Sciatic nerve (tissue), 2 donors: ENCODE results near the gene CAV2. TPM values are rescaled to one million over a fixed set of nuclear protein-coding genes. Genes with fewer than 3 reads are reported as not detected.

Experiments used
- ATAC-seq: fragments of 200-7000 bp; cut with Tn5 transposase; one replicate; pipeline ENCODE4 v1.9.1; 2020; ENCODE audit warnings: mild to moderate bottlenecking, moderate library complexity
- DNase-seq: peaks from one replicate; pipeline ENCODE4 v3.0.0-alpha.2; 2020; ENCODE audit warnings: low spot score
- intact Hi-C: fragments of 100-400 bp; cut with DNase I; formaldehyde crosslinking; loops from one replicate; pipeline ENCODE4 v1.14.2; 2022
- total RNA-seq: library from RNA; stranded (reverse); fragmentation: NEBNext Ultra II Directional; extraction: Animal tissue kit (Norgen Biotek cat#: 25700); gene quantifications from one replicate; pipeline ENCODE4 v1.2.1, GENCODE V29; 2021
- donor health status: DM: no; HTN: no; CAD: no.
- donor health status: DM: no; HTN: no; CAD: no.

Gene CAV2
- total RNA-seq, 1 donor from 2014 or later = 139 TPM

GRCh38 chr7:116539879-116540278 lies 40.3 kb downstream of the CAV2 start:
- ATAC-seq = no peak

GRCh38 chr7:116540743-116541142 lies 41.2 kb downstream of the CAV2 start:
- intact Hi-C loops = no loop called here
- DNase-seq = no peak
- ATAC-seq = no peak

More at GRCh38 chr7:116539879-116540278, 40.3 kb downstream of the CAV2 start:
- intact Hi-C loops = no loop called here
- DNase-seq = no peak

GRCh38 chr7:116541951-116542350 lies 42.4 kb downstream of the CAV2 start:
- no peak for ATAC-seq
- intact Hi-C loops = no loop called here

GRCh38 chr7:116542618-116543017 lies 43.1 kb downstream of the CAV2 start:
- ATAC-seq (no peak), DNase-seq (no peak)
- intact Hi-C loops = no loop called here

More at GRCh38 chr7:116541951-116542350, 42.4 kb downstream of the CAV2 start:
- DNase-seq = no peak

- DNase-seq (no peak), ATAC-seq (no peak)
- intact Hi-C loops = no loop called here
These were observed 44.1 kb downstream of the CAV2 start for GRCh38 chr7:116543664-116544063.

- intact Hi-C loops = no loop called here
- DNase-seq = no peak
- no peak for ATAC-seq
These were observed 44.9 kb downstream of the CAV2 start for GRCh38 chr7:116544487-116544886.

- DNase-seq (no peak), ATAC-seq (no peak)
- intact Hi-C loops = no loop called here
These were observed 46.0 kb downstream of the CAV2 start for GRCh38 chr7:116545411-116545993.

- intact Hi-C loops = no loop called here
- DNase-seq (no peak), ATAC-seq (no peak)
These were observed 46.5 kb downstream of the CAV2 start for GRCh38 chr7:116546054-116546453.

- ATAC-seq = no peak
- intact Hi-C loops = no loop called here
- DNase-seq = no peak
These were observed 47.4 kb downstream of the CAV2 start for GRCh38 chr7:116546916-116547315.

GRCh38 chr7:116547347-116547746 lies 47.8 kb downstream of the CAV2 start:
- DNase-seq = no peak
- intact Hi-C loops = no loop called here
- no peak for ATAC-seq

- DNase-seq = no peak
- intact Hi-C loops = no loop called here
- ATAC-seq = no peak
These were observed 49.0 kb downstream of the CAV2 start for GRCh38 chr7:116548506-116548905.

- ATAC-seq (no peak), DNase-seq (no peak)
- intact Hi-C loops = no loop called here
These were observed 49.8 kb downstream of the CAV2 start for GRCh38 chr7:116549370-116549769.

- DNase-seq = no peak
- no peak for ATAC-seq
- intact Hi-C loops = no loop called here
These were observed 52.2 kb downstream of the CAV2 start for GRCh38 chr7:116551692-116552091.

GRCh38 chr7:116552602-116553001 lies 53.1 kb downstream of the CAV2 start:
- no peak for ATAC-seq
- intact Hi-C loops = no loop called here
- DNase-seq = no peak

GRCh38 chr7:116553168-116553964 lies 53.8 kb downstream of the CAV2 start:
- ATAC-seq (no peak), DNase-seq (no peak)
- intact Hi-C loops = no loop called here

- DNase-seq = no peak
- intact Hi-C loops = no loop called here
These were observed 54.9 kb downstream of the CAV2 start for GRCh38 chr7:116554436-116554835.

GRCh38 chr7:116554911-116555310 lies 55.4 kb downstream of the CAV2 start:
- ATAC-seq (no peak), DNase-seq (no peak)
- intact Hi-C loops = no loop called here

More at GRCh38 chr7:116554436-116554835, 54.9 kb downstream of the CAV2 start:
- ATAC-seq = no peak

GRCh38 chr7:116557066-116557585 lies 57.6 kb downstream of the CAV2 start:
- intact Hi-C loops = no loop called here
- ATAC-seq = no peak
- DNase-seq = no peak

GRCh38 chr7:116557901-116558300 lies 58.4 kb downstream of the CAV2 start:
- intact Hi-C loops = no loop called here
- DNase-seq (no peak), ATAC-seq (no peak)
